OCI-LY7 (cell line): ENCODE data around the gene TFE3. TPM values are rescaled to one million over a fixed set of nuclear protein-coding genes. Genes with fewer than 3 reads are reported as not detected.

ENCODE experiments used
- BruUV-seq: library from RNA; stranded (reverse); fragments of 400-500 nt; replicated peaks from 2 replicates; lab custom pipeline; 2021; lab: Mats Ljungman, UMichigan
- CTCF ChIA-PET: fragments of 300-600 bp; sonication (Branson Sonifier 250); formaldehyde crosslinking; loops from one replicate; lab custom pipeline; 2022; ENCODE audit warnings: antibody characterized with exemption; ENCODE audit not compliant: unreplicated experiment; lab: Charles Lee
- POLR2A ChIA-PET: fragments of 300-600 bp; sonication (Branson Sonifier 250); formaldehyde crosslinking; loops from one replicate; lab custom pipeline; 2022; ENCODE audit warnings: antibody characterized with exemption; lab: Charles Lee
- DNase-seq: peaks from one replicate; pipeline ENCODE4 v3.0.0-alpha.2; 2015; ENCODE audit warnings: low spot score
- H2AFZ ChIP-seq: fragments of 200-600 bp; sonication (generic), shearing (Covaris generic); 2 replicates; pipeline ENCODE4 v1.6.1; 2014; ENCODE audit warnings: mild to moderate bottlenecking, antibody characterized with exemption, low read length, moderate library complexity
- H3K27ac ChIP-seq: fragments of 200-600 bp; sonication (generic); 2 replicates; pipeline ENCODE4 v1.5.1; 2014; ENCODE audit warnings: mixed run types, low read depth, mild to moderate bottlenecking, moderate library complexity, low read length, inconsistent platforms; ENCODE audit not compliant: poor library complexity, severe bottlenecking
- H3K36me3 ChIP-seq: fragments of 200-600 bp; sonication (generic); 2 replicates; pipeline ENCODE4 v1.6.1; 2014; ENCODE audit warnings: mild to moderate bottlenecking, antibody characterized with exemption, low read length, moderate library complexity, mixed read lengths; ENCODE audit not compliant: insufficient read depth
- H3K4me1 ChIP-seq: fragments of 200-600 bp; sonication (generic); 2 replicates; pipeline ENCODE4 v1.5.1; 2014; ENCODE audit warnings: mild to moderate bottlenecking, low read length; ENCODE audit not compliant: insufficient read depth, poor library complexity, severe bottlenecking
- H3K4me2 ChIP-seq: fragments of 200-600 bp; sonication (generic); 2 replicates; pipeline ENCODE4 v1.6.1; 2014; ENCODE audit warnings: mild to moderate bottlenecking, low read length
- H3K4me3 ChIP-seq: fragments of 200-600 bp; sonication (generic); 2 replicates; pipeline ENCODE4 v1.5.1; 2014; ENCODE audit warnings: mild to moderate bottlenecking, low read depth, low read length; ENCODE audit not compliant: poor library complexity, severe bottlenecking
- H3K79me2 ChIP-seq: fragments of 200-600 bp; sonication (generic); 2 replicates; pipeline ENCODE4 v1.6.1; 2016; ENCODE audit warnings: low read depth, mild to moderate bottlenecking, low read length, moderate library complexity, mixed read lengths; ENCODE audit not compliant: insufficient read depth
- H3K9me2 ChIP-seq: fragments of 200-600 bp; sonication (generic); 2 replicates; pipeline ENCODE4 v1.6.1; 2016; ENCODE audit warnings: mild to moderate bottlenecking, low read length, mixed read lengths; ENCODE audit not compliant: insufficient read depth
- H3K9me3 ChIP-seq: fragments of 200-600 bp; sonication (generic); 2 replicates; pipeline ENCODE4 v1.6.1; 2014; ENCODE audit warnings: mild to moderate bottlenecking, mixed run types, low read length, mixed read lengths
- H4K20me1 ChIP-seq: fragments of 200-600 bp; sonication (generic); 2 replicates; pipeline ENCODE4 v1.6.1; 2014; ENCODE audit warnings: mild to moderate bottlenecking, antibody characterized with exemption, low read length, moderate library complexity, mixed read lengths; ENCODE audit not compliant: insufficient read depth
- CTCF ChIP-seq: fragments of 200-600 bp; sonication (generic); conservative IDR thresholded peaks from 2 replicates; pipeline ENCODE4 v1.5.1; 2014; ENCODE audit warnings: mild to moderate bottlenecking, antibody characterized with exemption, low read length, moderate library complexity, mixed read lengths
- EZH2phosphoT487 ChIP-seq: fragments of 200-600 bp; sonication (generic); IDR thresholded peaks from 2 replicates; pipeline ENCODE4 v1.6.1; 2018; ENCODE audit warnings: low read depth, borderline replicate concordance, mild to moderate bottlenecking, mixed run types, antibody characterized with exemption, low read length, moderate library complexity, mixed read lengths
- intact Hi-C: fragments of 100-400 bp; cut with micrococcal nuclease; formaldehyde crosslinking; loops from one replicate; pipeline ENCODE4 v1.10.0; 2022; ENCODE audit not compliant: unreplicated experiment
- total RNA-seq, 2 experiments: library from RNA; depleted of rRNA in 1 of 2; stranded (reverse); fragments of >200 nt in 1 of 2; shearing (Covaris generic) in 1 of 2; gene quantifications; 2 replicates each; pipeline ENCODE4 v1.2.3, GENCODE V29; 2014 to 2022

TFE3 gene
- total RNA-seq, 2 experiments from 2014 or later, result 10.2 to 19.0 TPM

- no peaks in the 10 kb centered on the region for H3K4me1 ChIP-seq
- no peaks in the 10 kb centered on the region for H3K9me3 ChIP-seq
- BruUV-seq, result no TSS peak
- H3K4me3 ChIP-seq, result no peak overlapping the region
- no peak overlapping the region for H2AFZ ChIP-seq
- intact Hi-C loops, result no loop called here
- H4K20me1 ChIP-seq, result no peaks in the 10 kb centered on the region
- H3K79me2 ChIP-seq, result no peaks in the 10 kb centered on the region
- CTCF ChIA-PET, result no interaction called here
- no peaks in the 10 kb centered on the region for H3K36me3 ChIP-seq
- no peak overlapping the region for H3K4me2 ChIP-seq
- H3K9me2 ChIP-seq, result no peaks in the 10 kb centered on the region
- no peak overlapping the region for H3K27ac ChIP-seq
- POLR2A ChIA-PET, result no interaction called here
- no peak for DNase-seq
- no peak for TF ChIP-seq EZH2phosphoT487
- no peak for TF ChIP-seq CTCF
Measured at GRCh38 chrX:49063715-49064114, 20.6 kb upstream of the TFE3 start.

DNA sequence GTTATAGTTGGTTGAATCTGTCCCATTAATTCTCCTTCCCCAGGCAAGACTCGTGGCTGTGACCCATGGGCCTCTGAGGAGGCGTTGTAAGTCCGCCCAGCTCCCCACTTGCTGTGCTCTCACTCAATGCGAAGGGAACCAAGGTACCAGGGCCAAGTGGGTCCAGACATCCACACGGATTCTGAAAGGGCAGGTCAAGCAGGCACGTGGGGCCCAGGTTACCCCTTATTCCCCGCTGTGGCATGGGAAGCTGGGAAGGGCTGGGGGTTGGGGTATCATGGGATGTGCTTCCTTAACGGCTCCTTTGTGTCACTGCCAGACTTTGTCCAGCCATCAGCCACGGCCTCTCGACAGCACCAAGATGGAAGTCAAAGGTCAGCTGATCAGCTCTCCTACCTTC lies 18.8 kb upstream of the TFE3 start:
- Histone ChIP-seq H3K9me3 (no peaks in the 10 kb centered on the region), H2AFZ (no peak overlapping the region), H3K9me2 (no peaks in the 10 kb centered on the region), H3K4me2 (no peak overlapping the region), H3K4me3 (no peak overlapping the region), H3K4me1 (no peaks in the 10 kb centered on the region), H3K79me2 (no peaks in the 10 kb centered on the region), H4K20me1 (no peaks in the 10 kb centered on the region), H3K36me3 (no peaks in the 10 kb centered on the region), H3K27ac (no peak overlapping the region)
- intact Hi-C loops, result no loop called here
- no peak for TF ChIP-seq CTCF
- no peak for TF ChIP-seq EZH2phosphoT487
- POLR2A ChIA-PET, result no interaction called here
- no TSS peak for BruUV-seq
- no peak for DNase-seq
- CTCF ChIA-PET, result no interaction called here

- Histone ChIP-seq H3K4me1 (no peaks in the 10 kb centered on the region), H3K27ac (no peak overlapping the region), H3K79me2 (no peaks in the 10 kb centered on the region), H3K9me2 (no peaks in the 10 kb centered on the region), H2AFZ (no peak overlapping the region), H3K4me3 (no peak overlapping the region), H3K4me2 (no peak overlapping the region), H4K20me1 (no peaks in the 10 kb centered on the region), H3K9me3 (no peaks in the 10 kb centered on the region), H3K36me3 (no peaks in the 10 kb centered on the region)
- intact Hi-C loops, result no loop called here
- no peak for TF ChIP-seq CTCF
- no peak for TF ChIP-seq EZH2phosphoT487
- no peak for DNase-seq
- BruUV-seq, result no TSS peak
- ChIA-PET POLR2A (no interaction called here), CTCF (no interaction called here)
Measured at GRCh38 chrX:49061490-49061889, 18.3 kb upstream of the TFE3 start.
